ENCODE results near the gene SMR3A. TPM values are rescaled to one million over a fixed set of nuclear protein-coding genes. Genes with fewer than 3 reads are reported as not detected.

Gene SMR3A
- total and polyA plus RNA-seq, 2 of the 13 experiments (the other 11 are each of a cell fraction or from before 2014, with no cell fraction given) = not detected

DNA sequence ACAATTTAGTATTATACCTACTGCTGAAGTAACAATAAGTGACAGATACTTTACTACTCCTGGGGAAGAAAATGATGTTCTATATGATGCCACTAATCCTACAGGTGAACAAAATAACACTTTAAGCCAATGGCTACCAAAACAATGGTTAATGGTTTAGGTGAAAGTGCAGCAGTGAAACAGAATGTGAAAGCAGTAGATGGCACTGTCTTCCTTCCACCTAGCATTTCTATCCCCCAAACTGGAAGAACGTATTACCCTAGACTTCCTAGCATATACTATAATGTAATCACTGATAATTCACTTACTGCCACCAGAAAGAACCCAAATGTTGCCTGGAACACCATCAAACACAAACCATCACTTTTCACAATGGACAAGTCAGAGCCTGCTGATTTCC lies 44.6 kb upstream of the SMR3A start:
- FAIRE-seq (no peak), ATAC-seq (no peak), DNase-seq (ENCODE audit: low spot score) (no peak)
- intact Hi-C loops (cut with micrococcal nuclease; ENCODE audit: unreplicated experiment) = no loop called here
- TF ChIP-seq RXRA (CRISPR knock-in tag; IDR thresholded peaks at IDR 0.05) (no peak), ZNF563 (CRISPR knock-in tag; IDR thresholded peaks at IDR 0.05) (no peak), ZNF34 (CRISPR knock-in tag; IDR thresholded peaks at IDR 0.05; ENCODE audit: borderline replicate concordance) (no peak), STAG1 (CRISPR knock-in tag; IDR thresholded peaks at IDR 0.05) (0 out of 2 replicates have a peak, but pooled peaks have one; percentile 7), ZNF75D (CRISPR knock-in tag; IDR thresholded peaks at IDR 0.05; ENCODE audit: borderline replicate concordance) (no peak), TOPORS (CRISPR knock-in tag; IDR thresholded peaks at IDR 0.05) (no peak), PAWR (CRISPR knock-in tag; IDR thresholded peaks at IDR 0.05; ENCODE audit: borderline replicate concordance) (no peak)
- TF ChIP-seq, protein P1, sequence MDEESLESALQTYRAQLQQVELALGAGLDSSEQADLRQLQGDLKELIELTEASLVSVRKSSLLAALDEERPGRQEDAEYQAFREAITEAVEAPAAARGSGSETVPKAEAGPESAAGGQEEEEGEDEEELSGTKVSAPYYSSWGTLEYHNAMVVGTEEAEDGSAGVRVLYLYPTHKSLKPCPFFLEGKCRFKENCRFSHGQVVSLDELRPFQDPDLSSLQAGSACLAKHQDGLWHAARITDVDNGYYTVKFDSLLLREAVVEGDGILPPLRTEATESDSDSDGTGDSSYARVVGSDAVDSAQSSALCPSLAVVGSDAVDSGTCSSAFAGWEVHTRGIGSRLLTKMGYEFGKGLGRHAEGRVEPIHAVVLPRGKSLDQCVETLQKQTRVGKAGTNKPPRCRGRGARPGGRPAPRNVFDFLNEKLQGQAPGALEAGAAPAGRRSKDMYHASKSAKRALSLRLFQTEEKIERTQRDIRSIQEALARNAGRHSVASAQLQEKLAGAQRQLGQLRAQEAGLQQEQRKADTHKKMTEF (CRISPR knock-in tag; IDR thresholded peaks at IDR 0.05) = no peak
- TF ChIP-seq, protein P2, sequence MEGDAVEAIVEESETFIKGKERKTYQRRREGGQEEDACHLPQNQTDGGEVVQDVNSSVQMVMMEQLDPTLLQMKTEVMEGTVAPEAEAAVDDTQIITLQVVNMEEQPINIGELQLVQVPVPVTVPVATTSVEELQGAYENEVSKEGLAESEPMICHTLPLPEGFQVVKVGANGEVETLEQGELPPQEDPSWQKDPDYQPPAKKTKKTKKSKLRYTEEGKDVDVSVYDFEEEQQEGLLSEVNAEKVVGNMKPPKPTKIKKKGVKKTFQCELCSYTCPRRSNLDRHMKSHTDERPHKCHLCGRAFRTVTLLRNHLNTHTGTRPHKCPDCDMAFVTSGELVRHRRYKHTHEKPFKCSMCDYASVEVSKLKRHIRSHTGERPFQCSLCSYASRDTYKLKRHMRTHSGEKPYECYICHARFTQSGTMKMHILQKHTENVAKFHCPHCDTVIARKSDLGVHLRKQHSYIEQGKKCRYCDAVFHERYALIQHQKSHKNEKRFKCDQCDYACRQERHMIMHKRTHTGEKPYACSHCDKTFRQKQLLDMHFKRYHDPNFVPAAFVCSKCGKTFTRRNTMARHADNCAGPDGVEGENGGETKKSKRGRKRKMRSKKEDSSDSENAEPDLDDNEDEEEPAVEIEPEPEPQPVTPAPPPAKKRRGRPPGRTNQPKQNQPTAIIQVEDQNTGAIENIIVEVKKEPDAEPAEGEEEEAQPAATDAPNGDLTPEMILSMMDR (CRISPR knock-in tag; IDR thresholded peaks at IDR 0.05) = peak; percentile 18; the same call in 1 of the 2 replicates
- TF ChIP-seq, protein P3, sequence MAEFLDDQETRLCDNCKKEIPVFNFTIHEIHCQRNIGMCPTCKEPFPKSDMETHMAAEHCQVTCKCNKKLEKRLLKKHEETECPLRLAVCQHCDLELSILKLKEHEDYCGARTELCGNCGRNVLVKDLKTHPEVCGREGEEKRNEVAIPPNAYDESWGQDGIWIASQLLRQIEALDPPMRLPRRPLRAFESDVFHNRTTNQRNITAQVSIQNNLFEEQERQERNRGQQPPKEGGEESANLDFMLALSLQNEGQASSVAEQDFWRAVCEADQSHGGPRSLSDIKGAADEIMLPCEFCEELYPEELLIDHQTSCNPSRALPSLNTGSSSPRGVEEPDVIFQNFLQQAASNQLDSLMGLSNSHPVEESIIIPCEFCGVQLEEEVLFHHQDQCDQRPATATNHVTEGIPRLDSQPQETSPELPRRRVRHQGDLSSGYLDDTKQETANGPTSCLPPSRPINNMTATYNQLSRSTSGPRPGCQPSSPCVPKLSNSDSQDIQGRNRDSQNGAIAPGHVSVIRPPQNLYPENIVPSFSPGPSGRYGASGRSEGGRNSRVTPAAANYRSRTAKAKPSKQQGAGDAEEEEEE (CRISPR knock-in tag; IDR thresholded peaks at IDR 0.05; ENCODE audit: borderline replicate concordance) = no peak
- Histone ChIP-seq H3K27ac (ENCODE audit: extremely low read length, insufficient read depth, low read length) (no peak overlapping the region), H3K9ac (ENCODE audit: insufficient read depth, low read depth, low read length) (no peak overlapping the region), H3K4me3 (replicated peaks in 1 of 3; ENCODE audit: insufficient read depth in 1 of 3, low read depth in 2 of 3, low read length in 3 of 3) (no peak overlapping the region), H3K36me3 (replicated peaks in 1 of 2; ENCODE audit: control insufficient read depth in 1 of 2, insufficient read depth in 2 of 2, low read length in 2 of 2) (no peaks in the 10 kb centered on the region), H3K79me2 (ENCODE audit: insufficient read depth, low read length) (no peaks in the 10 kb centered on the region), H2AFZ (ENCODE audit: low read length) (no peak overlapping the region), H3K27me3 (ENCODE audit: control insufficient read depth in 1 of 2, insufficient read depth in 2 of 2, low read length in 2 of 2) (0 out of 5 replicates have a peak, but pooled peaks cover 0 to 6% of the 10 kb centered on the region in 2 experiments), H3K9me3 (ENCODE audit: low read length) (no peaks in the 10 kb centered on the region), H4K20me1 (ENCODE audit: insufficient read depth, low read length) (no peaks in the 10 kb centered on the region), H3K4me2 (ENCODE audit: low read depth, low read length) (no peak overlapping the region), H3K4me1 (ENCODE audit: insufficient read depth, low read length) (no peaks in the 10 kb centered on the region)
- ChIA-PET POLR2A (no interaction called here), CTCF (ENCODE audit: low intra/inter-chr PET ratio, low total read pairs) (no interaction called here)
- BruUV-seq (replicated peaks) = no TSS peak
- 0% methylated on average over 1 of the region's 1 CpG for WGBS (ENCODE audit: low lambda C conversion rate)
- in situ Hi-C loops (cut with HindIII; ENCODE audit: extremely low pct_ligation_motif_present, low pct_unique_long_range_greater_than_20kb) = no loop called here
